CD8-positive, alpha-beta memory T cell (primary cell): ENCODE data around the gene BTBD17. TPM values are rescaled to one million over a fixed set of nuclear protein-coding genes. Genes with fewer than 3 reads are reported as not detected.

Experiments
- CTCF ChIA-PET: fragments of 350-600 bp; sonication (Branson Sonifier 250); formaldehyde crosslinking; loops from one replicate; lab custom pipeline; 2021; ENCODE audit warnings: antibody characterized with exemption; lab: Charles Lee
- POLR2A ChIA-PET: fragments of 350-600 bp; sonication (Branson Sonifier 250); formaldehyde crosslinking; loops from one replicate; lab custom pipeline; 2021; ENCODE audit warnings: antibody characterized with exemption; lab: Charles Lee
- DNase-seq, 5 donors: peaks; one replicate each; pipeline versions ENCODE4 v3.0.0 to v3.0.0-alpha.2; 2020 to 2022; ENCODE audit warnings: mixed read lengths in 1 of 5
- H3K27ac ChIP-seq: one replicate; pipeline ENCODE4 v1.7.0; 2013; ENCODE audit warnings: low read depth, mild to moderate bottlenecking, low read length, moderate library complexity
- H3K27me3 ChIP-seq: 2 replicates; pipeline ENCODE4 v1.7.0; 2013; ENCODE audit warnings: low read length, mild to moderate bottlenecking; ENCODE audit not compliant: insufficient read depth, poor library complexity, severe bottlenecking
- H3K36me3 ChIP-seq: 2 replicates; pipeline ENCODE4 v1.7.0; 2013; ENCODE audit warnings: mild to moderate bottlenecking, low read length, moderate library complexity; ENCODE audit not compliant: insufficient read depth
- H3K4me1 ChIP-seq: 2 replicates; pipeline ENCODE4 v1.7.0; 2013; ENCODE audit warnings: mild to moderate bottlenecking, low read length, moderate library complexity; ENCODE audit not compliant: insufficient read depth
- H3K4me3 ChIP-seq: 2 replicates; pipeline ENCODE4 v1.7.0; 2013; ENCODE audit warnings: mild to moderate bottlenecking, low read length
- H3K9me3 ChIP-seq: 2 replicates; pipeline ENCODE4 v1.7.0; 2013; ENCODE audit warnings: mild to moderate bottlenecking, low read length
- H3K27ac Mint-ChIP-seq, 8 donors: one replicate each; pipeline ENCODE4 v1.8.0; 2020 to 2021; ENCODE audit warnings: mixed read lengths in 8 of 8, mild to moderate bottlenecking in 6 of 8, inconsistent platforms in 3 of 8, moderate library complexity in 3 of 8
- H3K27me3 Mint-ChIP-seq, 2 donors: one replicate each; pipeline ENCODE4 v1.8.0; 2020 to 2021; ENCODE audit warnings: mixed read lengths in 2 of 2, mild to moderate bottlenecking in 1 of 2, moderate library complexity in 1 of 2
- H3K36me3 Mint-ChIP-seq, 3 donors: one replicate each; pipeline ENCODE4 v1.8.0; 2020 to 2021; ENCODE audit warnings: mixed read lengths in 3 of 3, inconsistent platforms in 1 of 3, mild to moderate bottlenecking in 1 of 3
- H3K4me1 Mint-ChIP-seq, 3 donors: one replicate each; pipeline ENCODE4 v1.8.0; 2020 to 2021; ENCODE audit warnings: mixed read lengths in 3 of 3, inconsistent platforms in 1 of 3, mild to moderate bottlenecking in 1 of 3
- H3K4me3 Mint-ChIP-seq, 7 donors: one replicate each; pipeline ENCODE4 v1.8.0; 2020 to 2021; ENCODE audit warnings: mixed read lengths in 7 of 7, mild to moderate bottlenecking in 6 of 7, moderate library complexity in 4 of 7, inconsistent platforms in 2 of 7
- H3K9me3 Mint-ChIP-seq, 5 donors: one replicate each; pipeline ENCODE4 v1.8.0; 2020 to 2022; ENCODE audit warnings: mixed read lengths in 5 of 5, mild to moderate bottlenecking in 3 of 5, moderate library complexity in 2 of 5, inconsistent platforms in 1 of 5
- polyA plus RNA-seq: library from polyadenylated mRNA; unstranded; fragments of 300-500 nt; fragmentation: Illumina TruSeq; gene quantifications from one replicate; pipeline ENCODE4 v1.2.3, GENCODE V29; 2021
- total RNA-seq, 2 experiments: library from RNA; stranded (reverse); gene quantifications; one replicate each; pipeline ENCODE4 v1.2.3, GENCODE V29; 2021

The BTBD17 gene
- total and polyA plus RNA-seq, 3 experiments from 2014 or later = not detected

DNA sequence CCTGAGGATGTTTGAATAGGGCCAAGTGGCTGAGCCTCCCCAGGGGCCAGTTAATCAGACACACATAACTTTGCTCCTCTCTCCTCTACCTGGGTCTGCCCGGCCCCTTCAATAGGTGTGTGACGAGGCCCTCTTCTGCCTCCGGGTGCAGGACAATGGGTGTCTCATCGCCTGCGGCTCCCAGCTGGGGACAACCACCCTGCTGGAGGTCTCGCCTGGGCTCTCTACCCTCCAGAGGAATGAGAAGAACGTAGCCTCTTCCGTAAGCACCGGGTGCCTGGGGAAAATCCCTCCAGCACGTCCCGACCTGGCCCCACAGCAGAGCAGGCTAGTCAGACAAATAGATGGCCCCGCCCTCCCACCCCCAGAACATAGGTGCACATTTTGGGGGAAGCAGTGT is 51.8 kb downstream of the BTBD17 start:
- Mint-ChIP-seq H3K4me1 (peaks cover 6 to 8% (median 7%) of the 10 kb centered on the region in 3 donors), H3K27ac (no peak overlapping the region), H3K9me3 (peaks cover 0 to 2% (median 0%) of the 10 kb centered on the region in 5 donors), H3K27me3 (peaks cover 6 to 8% of the 10 kb centered on the region in 2 donors), H3K4me3 (no peak overlapping the region), H3K36me3 (no peaks in the 10 kb centered on the region)
- Histone ChIP-seq H3K27ac (no peak overlapping the region), H3K4me1 (no peaks in the 10 kb centered on the region), H3K27me3 (no peaks in the 10 kb centered on the region), H3K4me3 (no peak overlapping the region), H3K36me3 (no peaks in the 10 kb centered on the region), H3K9me3 (no peaks in the 10 kb centered on the region)
- no peak for DNase-seq
- POLR2A ChIA-PET = no interaction called here
- CTCF ChIA-PET = interaction anchor here (0.9 kb wide), 1 partner anchor 9 kb away, joined by 3 read pairs; no protein-coding TSS in a partner anchor

DNA sequence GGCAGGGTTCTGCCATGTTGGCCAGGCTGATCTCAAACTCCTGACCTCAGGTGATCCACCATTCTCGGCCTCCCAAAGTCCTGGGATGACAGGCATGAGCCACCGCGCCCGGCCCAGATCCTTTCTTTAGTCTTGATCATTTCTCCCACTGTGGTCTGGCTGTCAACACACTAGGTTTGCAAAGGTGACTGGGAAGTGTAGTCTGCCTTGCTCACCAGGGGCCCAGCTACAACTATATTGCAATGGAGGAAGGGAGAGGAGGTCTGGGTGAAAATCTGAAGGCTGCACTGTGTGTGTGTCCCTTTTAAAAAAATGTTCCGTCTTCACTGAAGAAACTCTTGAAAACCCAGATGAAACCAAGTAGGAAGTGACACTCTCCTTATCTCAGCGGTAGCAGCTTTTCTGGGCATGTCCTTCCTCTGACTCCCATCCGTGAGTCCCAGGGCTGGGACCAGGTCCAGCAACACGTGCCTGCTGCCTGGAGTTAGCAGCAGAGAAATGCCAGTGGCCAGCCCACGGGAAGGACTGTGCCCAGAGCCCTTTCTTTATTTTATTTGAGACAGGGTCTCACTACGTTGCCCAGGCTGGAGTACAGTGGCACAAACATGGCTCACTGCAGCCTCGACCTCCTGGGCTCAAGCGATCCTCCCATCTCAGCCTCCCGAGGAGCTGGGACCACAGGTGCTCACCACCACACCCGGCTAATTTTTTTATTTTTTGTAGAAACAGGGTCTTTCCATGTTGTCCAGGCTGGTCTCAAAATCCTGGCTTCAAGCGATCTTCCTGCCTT is 53.5 kb downstream of the BTBD17 start:
- H3K4me1 Mint-ChIP-seq = peaks cover 6 to 8% (median 7%) of the 10 kb centered on the region in 3 donors
- H3K4me3 Mint-ChIP-seq = no peak overlapping the region
- no peaks in the 10 kb centered on the region for H3K36me3 ChIP-seq
- no peaks in the 10 kb centered on the region for H3K27me3 ChIP-seq
- no peak overlapping the region for H3K27ac Mint-ChIP-seq
- H3K4me1 ChIP-seq = no peaks in the 10 kb centered on the region
- peaks cover 6 to 8% of the 10 kb centered on the region in 2 donors for H3K27me3 Mint-ChIP-seq
- H3K4me3 ChIP-seq = no peak overlapping the region
- H3K36me3 Mint-ChIP-seq = no peaks in the 10 kb centered on the region
- H3K27ac ChIP-seq = no peak overlapping the region
- ChIA-PET CTCF (interaction anchor here (1.2 kb wide), 1 partner anchor 24 kb away, joined by 3 read pairs; no protein-coding TSS in a partner anchor), POLR2A (no interaction called here)
- DNase-seq = no peak
- peaks cover 0 to 2% (median 0%) of the 10 kb centered on the region in 5 donors for H3K9me3 Mint-ChIP-seq
- no peaks in the 10 kb centered on the region for H3K9me3 ChIP-seq

Other genes starting within 250 kb of the BTBD17 start
- 1,000 to 10,000 TPM; 1,457 to 1,489 TPM for gene RPL38, start 158.2 kb downstream of the BTBD17 start, total RNA-seq
- gene RPL38, start 158.2 kb downstream of the BTBD17 start, polyA plus RNA-seq = 1,839 TPM
- 10 to 100 TPM; 17.1 to 17.4 TPM for gene TTYH2, start 148.3 kb downstream of the BTBD17 start, total RNA-seq
- 6.0 TPM for gene TTYH2, start 148.3 kb downstream of the BTBD17 start, polyA plus RNA-seq
- gene DNAI2, start 87.6 kb downstream of the BTBD17 start, total RNA-seq = under 1 TPM; 0.35 to 0.37 TPM
- gene DNAI2, start 87.6 kb downstream of the BTBD17 start, polyA plus RNA-seq = 0.60 TPM
- under 1 TPM; 0.20 to 0.24 TPM for gene KIF19, start 35.6 kb downstream of the BTBD17 start, total RNA-seq
- 3.4 TPM for gene KIF19, start 35.6 kb downstream of the BTBD17 start, polyA plus RNA-seq
- gene GPR142, start 5.6 kb upstream of the BTBD17 start, total RNA-seq = not detected
- not detected for gene GPR142, start 5.6 kb upstream of the BTBD17 start, polyA plus RNA-seq
- under 1 TPM in 1 of 2 experiments, not detected in 1; 0.27 TPM for gene GPRC5C, start 70.2 kb upstream of the BTBD17 start, total RNA-seq
- not detected for gene GPRC5C, start 70.2 kb upstream of the BTBD17 start, polyA plus RNA-seq
- 1 to 10 TPM; 3.1 to 3.8 TPM for gene CD300A, start 104.8 kb upstream of the BTBD17 start, total RNA-seq
- 121 TPM for gene CD300A, start 104.8 kb upstream of the BTBD17 start, polyA plus RNA-seq
- gene CD300LB, start 169.6 kb upstream of the BTBD17 start, total RNA-seq = under 1 TPM in 1 of 2 experiments, not detected in 1; 0.11 TPM
- gene CD300LB, start 169.6 kb upstream of the BTBD17 start, polyA plus RNA-seq = not detected
- gene CD300C, start 184.2 kb upstream of the BTBD17 start, total RNA-seq = under 1 TPM in 1 of 2 experiments, not detected in 1; 0.20 TPM
- gene CD300C, start 184.2 kb upstream of the BTBD17 start, polyA plus RNA-seq = not detected
- gene CD300H, start 205.6 kb upstream of the BTBD17 start, total RNA-seq = not detected
- gene CD300H, start 205.6 kb upstream of the BTBD17 start, polyA plus RNA-seq = not detected
- gene CD300LD, start 230.4 kb upstream of the BTBD17 start, total RNA-seq = not detected
- not detected for gene CD300LD, start 230.4 kb upstream of the BTBD17 start, polyA plus RNA-seq